A549 treated with dexamethasone at 1 μM for 4 hours (cell line): ENCODE data around the gene SLC41A1. TPM values are rescaled to one million over a fixed set of nuclear protein-coding genes. Genes with fewer than 3 reads are reported as not detected.

Experiments
- total RNA-seq: library from RNA; stranded (reverse); fragments of 200-300 nt; extraction: Qiagen RNA extraction; gene quantifications from 5 replicates; pipeline ENCODE4 v1.2.3, GENCODE V29; 2022

SLC41A1 gene
- 20.9 to 23.7 TPM (median 22.3 TPM) in 5 replicates for total RNA-seq

GRCh38 chr1:205812878-205813754 is at the start of gene SLC41A1:
Gene SLC41A1 (minus strand): TSS chr1:205813198. CDS start chr1:205810441, 2,757 bp downstream.

DNA sequence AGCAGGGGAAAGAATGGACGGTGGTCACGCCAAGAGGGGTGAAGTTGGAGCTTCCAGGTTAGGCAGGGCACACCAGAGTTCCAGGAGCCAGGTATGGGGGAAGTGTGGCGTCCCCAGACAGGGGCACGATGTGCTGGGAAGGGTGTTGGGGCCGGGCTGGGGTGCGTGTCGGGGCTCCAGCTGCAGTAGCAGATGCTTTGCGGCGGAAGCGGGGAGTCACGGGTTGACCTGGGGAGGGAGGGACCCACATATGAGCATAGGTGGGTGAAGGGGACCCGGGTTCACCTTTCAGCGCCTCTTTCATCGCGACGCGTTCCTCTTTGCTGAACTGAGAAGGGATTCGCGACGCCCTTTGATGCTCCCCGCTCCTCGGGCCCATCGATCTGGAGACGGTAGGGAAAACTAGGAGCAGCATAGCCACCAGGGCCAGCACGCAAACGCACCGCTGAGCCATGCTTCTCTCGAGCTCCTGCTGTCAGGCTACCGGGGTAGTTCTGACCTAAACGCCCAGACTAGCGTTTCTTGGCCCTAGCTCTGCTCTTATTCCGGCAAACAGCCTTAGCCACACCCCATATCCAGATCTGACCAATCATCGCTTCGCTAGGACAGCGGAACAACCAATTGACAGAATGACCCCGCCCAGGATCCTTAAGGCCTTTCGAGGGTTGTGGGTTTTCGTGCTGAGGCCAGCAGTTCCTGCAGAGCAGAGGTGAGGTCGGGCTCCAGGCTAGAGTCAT is 36.8 kb upstream of the SLC41A1 start, which contains the start of gene PM20D1:
Gene PM20D1, minus strand, starts transcription at position 514 of the 737 bp plus-strand sequence. Its CDS starts 60 bp downstream, at position 454.

DNA sequence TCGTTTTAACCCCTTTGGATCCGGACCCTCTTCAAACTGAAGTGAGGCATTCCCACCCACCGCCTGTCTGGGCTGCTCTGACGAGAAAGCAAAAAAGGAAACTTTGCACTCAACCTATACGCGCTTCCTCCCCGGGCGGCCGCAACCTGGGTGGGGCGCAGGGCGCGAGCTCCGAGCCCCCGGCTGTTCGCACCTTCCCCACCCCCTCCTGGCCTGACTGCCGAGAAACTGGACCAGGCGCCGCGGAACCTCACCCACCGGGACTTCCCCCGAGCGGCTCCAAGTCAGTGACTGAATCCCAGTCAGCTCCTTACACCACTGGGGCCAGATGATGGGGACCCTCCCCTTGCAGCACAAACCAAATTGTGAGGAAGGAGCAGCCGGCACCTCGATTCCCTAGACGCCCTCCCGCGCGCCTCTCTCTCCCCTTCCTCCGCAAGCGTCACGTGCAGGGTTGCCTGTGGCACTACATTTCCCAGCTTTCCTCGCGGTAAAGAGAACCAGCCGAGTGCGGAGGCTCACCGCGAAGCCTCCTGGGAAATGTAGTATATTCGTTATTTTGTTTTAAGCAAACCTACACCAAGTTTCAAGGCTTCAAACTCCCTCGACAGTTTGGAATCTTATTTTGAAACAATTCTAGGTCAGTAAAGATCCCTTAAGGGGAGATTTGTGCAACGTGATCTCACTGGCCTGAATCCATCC is 37.8 kb downstream of the SLC41A1 start, which contains the start of gene RAB29:
Gene RAB29, minus strand, starts transcription at position 468 of the 702 bp plus-strand sequence. CDS start 526 bp downstream, outside the sequence.

GRCh38 chr1:205750138-205751035 is 62.6 kb downstream of the SLC41A1 start, which contains the start of gene NUCKS1:
Gene NUCKS1 (minus strand): TSS chr1:205750182. CDS start chr1:205749973, 209 bp downstream.

Other genes starting within 250 kb of the SLC41A1 start
- 6.5 to 10.0 TPM (median 8.4 TPM) in 5 replicates for gene ELK4, start 181.2 kb downstream of the SLC41A1 start, total RNA-seq
- gene SLC45A3, start 132.7 kb downstream of the SLC41A1 start, total RNA-seq: 3.8 to 5.7 TPM (median 4.8 TPM) in 5 replicates
- gene NUCKS1, start 63.0 kb downstream of the SLC41A1 start, total RNA-seq: 81.6 to 110 TPM (median 99.7 TPM) in 5 replicates
- gene RAB29, start 37.7 kb downstream of the SLC41A1 start, total RNA-seq: 9.9 to 11.6 TPM (median 11.1 TPM) in 5 replicates
- not detected in 5 replicates for gene PM20D1, start 36.9 kb upstream of the SLC41A1 start, total RNA-seq
- 0.08 to 0.24 TPM (median 0.11 TPM) in 5 replicates for gene SLC26A9, start 130.3 kb upstream of the SLC41A1 start, total RNA-seq
- gene RAB7B, start 190.2 kb upstream of the SLC41A1 start, total RNA-seq: 0.56 to 1.7 TPM (median 0.95 TPM) in 5 replicates
- gene CTSE, start 210.7 kb upstream of the SLC41A1 start, total RNA-seq: 0.03 to 0.06 TPM (median 0.04 TPM) in 4 of 5 replicates, not detected in the other
- not detected in 5 replicates for gene RHEX, start 240.0 kb upstream of the SLC41A1 start, total RNA-seq